K562 (cell line): ENCODE measurements around the gene AHI1. TPM values are rescaled to one million over a fixed set of nuclear protein-coding genes. Genes with fewer than 3 reads are reported as not detected.

ENCODE experiments used
- CREM ChIP-seq: IDR thresholded peaks from 2 replicates; pipeline ENCODE4 v1.6.1; 2014; ENCODE audit warnings: antibody characterized with exemption, low read depth
- HNRNPLL ChIP-seq: fragments of 200-400 bp; formaldehyde crosslinking; IDR thresholded peaks from 2 replicates; pipeline ENCODE4 v1.6.1; 2017; ENCODE audit warnings: low read length, low read depth, mild to moderate bottlenecking; ENCODE audit not compliant: poor library complexity, severe bottlenecking
- HOXB6 ChIP-seq: fragments of 250-450 bp; sonication (Bioruptor Pico); IDR thresholded peaks from 2 replicates; pipeline ENCODE4 v1.5.1; 2022; ENCODE audit warnings: mild to moderate bottlenecking, borderline replicate concordance
- JUNB ChIP-seq: fragments of 450-650 bp; formaldehyde crosslinking; conservative IDR thresholded peaks from 2 replicates; pipeline ENCODE4 v1.4.0; 2020; ENCODE audit warnings: mild to moderate bottlenecking
- MAFG ChIP-seq: fragments of 450-650 bp; conservative IDR thresholded peaks from 2 replicates; pipeline ENCODE4 v1.6.1; 2016; ENCODE audit warnings: missing genetic modification characterization, missing compliant biosample characterization
- MAFK ChIP-seq: IDR thresholded peaks from 2 replicates; pipeline ENCODE4 v1.6.1; 2011; ENCODE audit warnings: low read length, improper control_type of control experiment
- MTA1 ChIP-seq: fragments of 450-650 bp; IDR thresholded peaks from 2 replicates; pipeline ENCODE4 v1.6.1; 2017; ENCODE audit warnings: borderline replicate concordance
- PYGO2 ChIP-seq: fragments of 450-650 bp; IDR thresholded peaks from 2 replicates; pipeline ENCODE4 v1.6.1; 2016; ENCODE audit warnings: mild to moderate bottlenecking, missing genetic modification characterization, moderate library complexity, missing compliant biosample characterization
- SIN3A ChIP-seq, 2 experiments: fragments of 150-350 bp in 1 of 2; IDR thresholded peaks; 2 replicates each; pipeline ENCODE4 v1.6.1; 2011 to 2016; ENCODE audit warnings: borderline replicate concordance in 2 of 2, low read depth in 2 of 2, low read length in 2 of 2, mild to moderate bottlenecking in 2 of 2, moderate library complexity in 2 of 2; ENCODE audit not compliant: control insufficient read depth in 1 of 2
- TAF9B ChIP-seq: fragments of 450-650 bp; IDR thresholded peaks from 2 replicates; pipeline ENCODE4 v1.6.1; 2018; ENCODE audit warnings: mild to moderate bottlenecking; ENCODE audit not compliant: partially characterized antibody
- WHSC1 ChIP-seq: IDR thresholded peaks from one replicate; pipeline ENCODE4 v1.6.1; 2012; ENCODE audit warnings: low read length, control low read depth, inconsistent platforms
- ZNF217 ChIP-seq: sonication (generic); formaldehyde crosslinking; IDR thresholded peaks from 2 replicates; pipeline ENCODE4 v1.8.0; 2022; ENCODE audit warnings: mild to moderate bottlenecking, missing genetic modification reagents
- ZNF780A ChIP-seq: fragments of 250-450 bp; sonication (Bioruptor Pico); IDR thresholded peaks from 2 replicates; pipeline ENCODE4 v1.5.0; 2021; ENCODE audit warnings: mild to moderate bottlenecking
- polyA plus RNA-seq, 8 experiments: library from polyadenylated mRNA; depleted of rRNA in 4 of 8; stranded (reverse) in 5 of 8; unstranded in 3 of 8; fragments of >200 nt; fragmentation: Nextera tagmentation in 2 of 8; fragmentation: Illumina TruSeq in 1 of 8; extraction: Ambion mirVana in 2 of 8; extraction: Trizol in 1 of 8; gene quantifications; 2 replicates each; pipeline versions ENCODE4 v1.2.1 to v1.2.3, GENCODE V29; 2011 to 2014; ENCODE audit warnings: inconsistent platforms in 1 of 8, missing spikeins in 1 of 8
- total RNA-seq, 7 experiments: library from RNA; depleted of rRNA in 6 of 7; stranded (reverse); fragments of >200 nt in 6 of 7; fragmentation: Illumina TruSeq in 2 of 7; extraction: Trizol in 2 of 7; gene quantifications; 2 replicates each; pipeline versions ENCODE4 v1.2.1 to v1.2.3, GENCODE V29; 2011 to 2021; ENCODE audit warnings: low replicate concordance in 1 of 7
- TF ChIP-seq, protein P1 (sequence below): fragments of 450-650 bp; IDR thresholded peaks from 2 replicates; pipeline ENCODE4 v1.6.1; 2014; ENCODE audit warnings: low read depth, mild to moderate bottlenecking, moderate library complexity, borderline replicate concordance
- TF ChIP-seq, protein P2 (sequence below): fragments of 450-650 bp; IDR thresholded peaks from 2 replicates; pipeline ENCODE4 v1.6.1; 2016; ENCODE audit warnings: low read depth, mild to moderate bottlenecking, moderate library complexity
- TF ChIP-seq, protein P3 (sequence below): sonication (generic); formaldehyde crosslinking; IDR thresholded peaks from 2 replicates; pipeline ENCODE4 v1.8.0; 2022; ENCODE audit warnings: mild to moderate bottlenecking, missing genetic modification reagents
- TF ChIP-seq, protein P4 (sequence below): fragments of 450-650 bp; formaldehyde crosslinking; IDR thresholded peaks from 2 replicates; pipeline ENCODE4 v1.4.0; 2020; ENCODE audit warnings: mild to moderate bottlenecking, moderate library complexity
- TF ChIP-seq, protein P5 (sequence below): sonication (generic); formaldehyde crosslinking; IDR thresholded peaks from 2 replicates; pipeline ENCODE4 v1.8.0; 2023; ENCODE audit warnings: mild to moderate bottlenecking, missing genetic modification reagents

Gene AHI1
- total and polyA plus RNA-seq, 9 of the 15 experiments (the other 6 are each of a cell fraction or from before 2014, with no cell fraction given): 24.7 to 54.9 (median 32.2) TPM

DNA sequence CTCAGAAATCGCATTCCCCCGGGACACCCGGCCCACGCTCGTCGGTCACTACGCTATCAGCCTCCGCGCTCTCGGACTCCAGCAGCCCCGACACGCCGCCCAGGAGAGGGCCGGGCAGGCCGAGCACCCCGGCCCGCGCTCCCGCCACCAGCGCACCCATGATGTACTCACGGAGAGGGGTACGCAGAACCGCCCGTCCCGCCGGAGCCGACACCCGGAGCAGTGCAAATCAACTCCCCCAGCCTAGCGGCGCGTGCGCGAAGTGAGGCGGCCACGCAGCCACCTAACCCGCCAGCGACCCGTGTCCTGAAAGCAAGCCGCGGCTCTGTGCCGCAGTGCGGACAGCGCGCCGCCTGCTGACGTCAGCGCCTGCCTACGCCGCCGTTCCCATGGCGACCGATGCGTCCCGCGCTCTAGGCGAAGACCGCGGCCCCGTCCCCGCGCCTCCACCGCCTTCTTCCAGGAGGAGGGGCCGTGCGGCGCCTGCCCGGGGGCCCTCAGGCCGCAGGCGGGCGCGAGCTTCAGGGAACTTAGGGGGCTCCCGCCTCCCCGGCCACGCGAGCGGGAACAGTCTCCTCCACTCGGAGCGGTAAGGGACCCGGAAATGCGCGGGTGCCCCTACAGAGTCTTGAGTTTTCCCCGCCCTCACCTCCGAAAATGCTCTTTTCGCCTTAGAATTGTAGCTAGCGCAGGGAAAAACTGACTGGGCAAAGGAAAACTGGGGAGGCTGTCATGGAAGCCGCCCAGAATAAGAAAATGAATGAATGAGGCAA is at the start of gene AHI1 (continued):
- TF ChIP-seq, protein P1, sequence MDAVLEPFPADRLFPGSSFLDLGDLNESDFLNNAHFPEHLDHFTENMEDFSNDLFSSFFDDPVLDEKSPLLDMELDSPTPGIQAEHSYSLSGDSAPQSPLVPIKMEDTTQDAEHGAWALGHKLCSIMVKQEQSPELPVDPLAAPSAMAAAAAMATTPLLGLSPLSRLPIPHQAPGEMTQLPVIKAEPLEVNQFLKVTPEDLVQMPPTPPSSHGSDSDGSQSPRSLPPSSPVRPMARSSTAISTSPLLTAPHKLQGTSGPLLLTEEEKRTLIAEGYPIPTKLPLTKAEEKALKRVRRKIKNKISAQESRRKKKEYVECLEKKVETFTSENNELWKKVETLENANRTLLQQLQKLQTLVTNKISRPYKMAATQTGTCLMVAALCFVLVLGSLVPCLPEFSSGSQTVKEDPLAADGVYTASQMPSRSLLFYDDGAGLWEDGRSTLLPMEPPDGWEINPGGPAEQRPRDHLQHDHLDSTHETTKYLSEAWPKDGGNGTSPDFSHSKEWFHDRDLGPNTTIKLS: peak; percentile 96
- TF ChIP-seq HNRNPLL (peak; percentile 98), PYGO2 (tag) (no peak), MAFK (peak; percentile 43; the same call in 1 of the 2 replicates), ZNF780A (no peak), MAFG (no peak), CREM (peak; percentile 99), SIN3A (IDR thresholded peaks at IDR 0.05; ENCODE audit: borderline replicate concordance in 2 of 2, control insufficient read depth in 1 of 2, low read depth in 2 of 2, low read length in 2 of 2) (peak; percentile 97), JUNB (0 out of 2 replicates have a peak, but pooled peaks have one; percentile 0), ZNF217 (CRISPR knock-in tag) (no peak), TAF9B (peak; percentile 76), MTA1 (peak; percentile 61; the same call in 1 of the 2 replicates), HOXB6 (CRISPR knock-in tag) (no peak), WHSC1 (no peak)
- TF ChIP-seq, protein P2, sequence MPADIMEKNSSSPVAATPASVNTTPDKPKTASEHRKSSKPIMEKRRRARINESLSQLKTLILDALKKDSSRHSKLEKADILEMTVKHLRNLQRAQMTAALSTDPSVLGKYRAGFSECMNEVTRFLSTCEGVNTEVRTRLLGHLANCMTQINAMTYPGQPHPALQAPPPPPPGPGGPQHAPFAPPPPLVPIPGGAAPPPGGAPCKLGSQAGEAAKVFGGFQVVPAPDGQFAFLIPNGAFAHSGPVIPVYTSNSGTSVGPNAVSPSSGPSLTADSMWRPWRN: peak; percentile 99
- TF ChIP-seq, protein P3, sequence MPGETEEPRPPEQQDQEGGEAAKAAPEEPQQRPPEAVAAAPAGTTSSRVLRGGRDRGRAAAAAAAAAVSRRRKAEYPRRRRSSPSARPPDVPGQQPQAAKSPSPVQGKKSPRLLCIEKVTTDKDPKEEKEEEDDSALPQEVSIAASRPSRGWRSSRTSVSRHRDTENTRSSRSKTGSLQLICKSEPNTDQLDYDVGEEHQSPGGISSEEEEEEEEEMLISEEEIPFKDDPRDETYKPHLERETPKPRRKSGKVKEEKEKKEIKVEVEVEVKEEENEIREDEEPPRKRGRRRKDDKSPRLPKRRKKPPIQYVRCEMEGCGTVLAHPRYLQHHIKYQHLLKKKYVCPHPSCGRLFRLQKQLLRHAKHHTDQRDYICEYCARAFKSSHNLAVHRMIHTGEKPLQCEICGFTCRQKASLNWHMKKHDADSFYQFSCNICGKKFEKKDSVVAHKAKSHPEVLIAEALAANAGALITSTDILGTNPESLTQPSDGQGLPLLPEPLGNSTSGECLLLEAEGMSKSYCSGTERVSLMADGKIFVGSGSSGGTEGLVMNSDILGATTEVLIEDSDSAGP (CRISPR knock-in tag): peak; percentile 41; the same call in 1 of the 2 replicates
- TF ChIP-seq, protein P4, sequence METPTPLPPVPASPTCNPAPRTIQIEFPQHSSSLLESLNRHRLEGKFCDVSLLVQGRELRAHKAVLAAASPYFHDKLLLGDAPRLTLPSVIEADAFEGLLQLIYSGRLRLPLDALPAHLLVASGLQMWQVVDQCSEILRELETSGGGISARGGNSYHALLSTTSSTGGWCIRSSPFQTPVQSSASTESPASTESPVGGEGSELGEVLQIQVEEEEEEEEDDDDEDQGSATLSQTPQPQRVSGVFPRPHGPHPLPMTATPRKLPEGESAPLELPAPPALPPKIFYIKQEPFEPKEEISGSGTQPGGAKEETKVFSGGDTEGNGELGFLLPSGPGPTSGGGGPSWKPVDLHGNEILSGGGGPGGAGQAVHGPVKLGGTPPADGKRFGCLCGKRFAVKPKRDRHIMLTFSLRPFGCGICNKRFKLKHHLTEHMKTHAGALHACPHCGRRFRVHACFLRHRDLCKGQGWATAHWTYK: peak; percentile 98
- TF ChIP-seq, protein P5, sequence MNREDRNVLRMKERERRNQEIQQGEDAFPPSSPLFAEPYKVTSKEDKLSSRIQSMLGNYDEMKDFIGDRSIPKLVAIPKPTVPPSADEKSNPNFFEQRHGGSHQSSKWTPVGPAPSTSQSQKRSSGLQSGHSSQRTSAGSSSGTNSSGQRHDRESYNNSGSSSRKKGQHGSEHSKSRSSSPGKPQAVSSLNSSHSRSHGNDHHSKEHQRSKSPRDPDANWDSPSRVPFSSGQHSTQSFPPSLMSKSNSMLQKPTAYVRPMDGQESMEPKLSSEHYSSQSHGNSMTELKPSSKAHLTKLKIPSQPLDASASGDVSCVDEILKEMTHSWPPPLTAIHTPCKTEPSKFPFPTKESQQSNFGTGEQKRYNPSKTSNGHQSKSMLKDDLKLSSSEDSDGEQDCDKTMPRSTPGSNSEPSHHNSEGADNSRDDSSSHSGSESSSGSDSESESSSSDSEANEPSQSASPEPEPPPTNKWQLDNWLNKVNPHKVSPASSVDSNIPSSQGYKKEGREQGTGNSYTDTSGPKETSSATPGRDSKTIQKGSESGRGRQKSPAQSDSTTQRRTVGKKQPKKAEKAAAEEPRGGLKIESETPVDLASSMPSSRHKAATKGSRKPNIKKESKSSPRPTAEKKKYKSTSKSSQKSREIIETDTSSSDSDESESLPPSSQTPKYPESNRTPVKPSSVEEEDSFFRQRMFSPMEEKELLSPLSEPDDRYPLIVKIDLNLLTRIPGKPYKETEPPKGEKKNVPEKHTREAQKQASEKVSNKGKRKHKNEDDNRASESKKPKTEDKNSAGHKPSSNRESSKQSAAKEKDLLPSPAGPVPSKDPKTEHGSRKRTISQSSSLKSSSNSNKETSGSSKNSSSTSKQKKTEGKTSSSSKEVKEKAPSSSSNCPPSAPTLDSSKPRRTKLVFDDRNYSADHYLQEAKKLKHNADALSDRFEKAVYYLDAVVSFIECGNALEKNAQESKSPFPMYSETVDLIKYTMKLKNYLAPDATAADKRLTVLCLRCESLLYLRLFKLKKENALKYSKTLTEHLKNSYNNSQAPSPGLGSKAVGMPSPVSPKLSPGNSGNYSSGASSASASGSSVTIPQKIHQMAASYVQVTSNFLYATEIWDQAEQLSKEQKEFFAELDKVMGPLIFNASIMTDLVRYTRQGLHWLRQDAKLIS (CRISPR knock-in tag): peak; percentile 94
